Muscle layer of duodenum (tissue), 2 donors: ENCODE data around the gene TAMALIN.

ENCODE experiments used
- H3K27ac ChIP-seq: one replicate; pipeline ENCODE4 v1.7.0; 2013; ENCODE audit warnings: mild to moderate bottlenecking, low read length
- H3K27me3 ChIP-seq: one replicate; pipeline ENCODE4 v1.7.0; 2013; ENCODE audit warnings: low read depth, mild to moderate bottlenecking, control low read depth, low read length
- H3K36me3 ChIP-seq, 2 donors: one replicate each; pipeline ENCODE4 v1.7.0; 2013; ENCODE audit warnings: low read length in 2 of 2, control low read depth in 1 of 2, mild to moderate bottlenecking in 1 of 2; ENCODE audit not compliant: insufficient read depth in 2 of 2, control insufficient read depth in 1 of 2
- H3K4me1 ChIP-seq, 2 donors: one replicate each; pipeline ENCODE4 v1.7.0; 2013; ENCODE audit warnings: low read length in 2 of 2, mild to moderate bottlenecking in 2 of 2, control low read depth in 1 of 2, moderate library complexity in 1 of 2; ENCODE audit not compliant: insufficient read depth in 2 of 2, control insufficient read depth in 1 of 2
- H3K4me3 ChIP-seq, 2 donors: one replicate each; pipeline ENCODE4 v1.7.0; 2013; ENCODE audit warnings: low read length in 2 of 2, low read depth in 1 of 2, mild to moderate bottlenecking in 1 of 2
- H3K9me3 ChIP-seq, 2 donors: one replicate each; pipeline ENCODE4 v1.7.0; 2013; ENCODE audit warnings: low read length in 2 of 2, control low read depth in 1 of 2, mild to moderate bottlenecking in 1 of 2; ENCODE audit not compliant: control insufficient read depth in 1 of 2
- donor health status: healthy.

The TAMALIN gene

DNA sequence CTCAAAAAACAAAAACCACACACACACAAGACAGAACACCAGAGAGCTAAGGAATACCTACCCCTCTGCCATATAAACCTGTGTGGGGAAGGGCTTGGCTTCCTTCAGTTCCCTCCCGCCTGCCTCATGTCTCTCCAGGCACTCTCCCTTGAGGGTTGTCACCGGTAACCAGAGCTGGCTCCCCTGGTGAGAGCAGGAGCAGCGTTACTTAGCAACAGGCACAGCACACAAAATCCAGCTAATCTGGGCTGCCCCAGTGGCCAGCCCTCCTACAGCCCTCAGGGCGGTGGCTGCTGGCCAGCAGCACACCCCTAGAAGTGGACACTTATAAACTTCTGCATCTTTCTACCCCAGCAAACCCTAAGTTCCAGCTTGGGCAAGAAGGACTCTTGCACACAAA is 22.9 kb downstream of the TAMALIN start:
- Histone ChIP-seq H3K9me3 (no peaks in the 10 kb centered on the region), H3K27ac (no peak overlapping the region), H3K4me3 (no peak overlapping the region), H3K4me1 (peaks cover 21 to 43% of the 10 kb centered on the region in 2 donors), H3K27me3 (no peaks in the 10 kb centered on the region), H3K36me3 (peaks cover 0 to 4% of the 10 kb centered on the region in 2 donors)

DNA sequence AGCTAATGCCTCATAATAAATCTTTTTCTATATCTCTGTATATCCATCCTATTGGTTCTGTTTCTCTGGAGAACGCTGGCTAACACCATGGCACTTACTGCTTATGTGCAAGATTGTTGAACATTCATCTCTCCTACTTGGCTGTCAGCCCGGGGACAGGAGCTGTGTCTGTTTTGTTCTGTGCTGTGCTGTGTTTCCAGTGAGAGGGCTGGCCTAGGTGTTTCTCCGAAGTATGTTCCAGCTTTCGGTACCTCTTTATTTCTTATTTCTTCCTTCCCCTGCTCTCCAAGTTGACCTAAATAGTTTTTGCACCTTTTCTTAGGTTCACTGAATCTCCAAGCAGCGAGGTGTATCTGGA is 25.7 kb downstream of the TAMALIN start:
- Histone ChIP-seq H3K27ac (peak overlapping the region; percentile 87), H3K4me1 (peaks cover 9 to 23% of the 10 kb centered on the region in 2 donors), H3K36me3 (peaks cover 0 to 4% of the 10 kb centered on the region in 2 donors), H3K27me3 (no peaks in the 10 kb centered on the region), H3K4me3 (peak overlapping the region; percentile 39 to 43), H3K9me3 (no peaks in the 10 kb centered on the region)

DNA sequence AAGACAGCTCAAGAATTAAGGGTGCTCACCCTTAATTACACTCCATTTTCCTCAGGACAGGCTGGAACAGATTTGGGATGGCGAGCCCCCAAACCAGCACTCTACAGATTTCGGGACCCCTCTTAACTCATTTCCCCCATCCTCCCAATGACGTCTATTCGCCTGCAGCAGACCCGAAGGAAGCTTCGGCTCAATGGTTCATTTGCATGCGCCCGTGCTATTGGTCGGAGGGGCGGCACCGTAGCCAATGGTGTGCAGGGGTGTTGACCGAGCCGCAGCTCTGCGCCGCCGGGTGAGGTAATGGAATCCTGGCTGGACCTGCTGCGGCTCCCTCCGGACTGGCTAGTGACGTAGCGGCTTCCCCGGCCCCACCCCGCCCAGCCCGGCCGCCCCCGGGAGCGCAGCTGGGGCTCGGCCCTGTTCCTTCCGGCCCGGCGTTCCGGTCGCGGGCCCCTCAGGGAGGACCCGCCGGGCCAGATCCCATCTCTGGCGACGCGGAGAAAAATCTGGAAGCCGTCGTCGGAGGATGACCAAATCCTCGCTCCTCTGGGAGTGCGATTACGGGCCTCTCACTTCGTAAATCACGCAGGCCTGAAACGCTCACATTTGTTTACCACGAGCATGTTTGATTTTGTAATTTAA is 26.2 kb downstream of the TAMALIN start:
- Histone ChIP-seq H3K36me3 (peaks cover 0 to 4% of the 10 kb centered on the region in 2 donors), H3K4me3 (peak overlapping the region; percentile 39 to 43), H3K9me3 (no peaks in the 10 kb centered on the region), H3K27me3 (no peaks in the 10 kb centered on the region), H3K4me1 (peaks cover 9 to 20% of the 10 kb centered on the region in 2 donors), H3K27ac (peak overlapping the region; percentile 95)

DNA sequence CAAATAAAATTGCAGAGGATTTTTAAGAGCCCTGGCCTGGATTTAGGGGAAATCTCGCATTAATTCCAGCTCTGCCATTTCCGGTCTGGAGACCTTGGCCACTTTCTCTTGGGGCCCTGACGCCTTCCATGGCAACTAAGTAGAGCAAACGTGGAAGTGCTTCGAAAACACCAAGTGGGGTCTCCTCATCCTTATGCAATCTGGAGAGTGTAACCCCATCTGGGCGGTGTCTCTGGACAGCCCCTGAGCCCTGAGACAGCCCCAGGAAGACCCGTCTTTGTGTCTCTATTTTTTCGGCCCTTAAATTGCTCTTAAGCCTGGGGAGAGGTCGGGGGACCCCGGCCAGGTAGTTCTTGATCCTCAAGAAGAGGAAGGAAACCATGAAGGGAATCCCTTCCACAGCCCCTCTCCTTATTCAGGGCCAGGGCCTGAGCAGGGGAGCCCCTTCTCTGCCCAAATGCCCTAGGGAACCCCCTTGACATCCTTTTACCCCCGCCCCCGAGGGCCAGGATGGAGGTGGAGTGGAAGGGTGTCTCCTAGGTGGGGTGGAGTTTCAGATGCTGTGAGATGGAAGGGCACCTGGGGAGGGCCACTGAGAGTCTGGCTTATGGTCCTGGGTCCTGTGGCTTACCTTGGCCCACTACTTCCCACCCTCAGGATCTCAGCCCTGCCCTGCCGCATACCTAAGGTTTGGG is 26.8 kb downstream of the TAMALIN start:
- Histone ChIP-seq H3K36me3 (peaks cover 0 to 4% of the 10 kb centered on the region in 2 donors), H3K4me1 (peaks cover 9 to 20% of the 10 kb centered on the region in 2 donors), H3K27me3 (no peaks in the 10 kb centered on the region), H3K4me3 (peak overlapping the region; percentile 26 to 39), H3K9me3 (no peaks in the 10 kb centered on the region), H3K27ac (peak overlapping the region; percentile 95)

DNA sequence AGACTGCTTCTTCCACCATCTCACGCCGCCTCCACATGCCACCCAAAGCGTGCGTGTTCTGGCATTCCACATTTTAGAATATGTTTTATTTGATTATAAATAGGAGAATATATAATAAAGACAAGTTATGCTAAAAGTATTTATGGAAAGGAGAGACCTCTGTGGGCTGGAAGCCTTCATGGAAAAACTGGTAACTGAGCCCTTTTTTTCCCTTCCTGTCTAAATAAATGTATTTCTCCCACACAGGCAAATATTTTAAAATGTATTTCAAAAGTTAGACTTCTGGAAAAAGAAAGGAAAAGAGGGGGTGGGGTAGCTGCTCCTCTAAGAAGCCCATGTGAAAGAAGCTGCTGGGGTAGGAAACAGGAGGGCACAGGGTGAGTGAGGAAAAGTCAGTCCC is 28.4 kb downstream of the TAMALIN start:
- Histone ChIP-seq H3K4me3 (no peak overlapping the region), H3K4me1 (peaks cover 9 to 16% of the 10 kb centered on the region in 2 donors), H3K9me3 (no peaks in the 10 kb centered on the region), H3K36me3 (peaks cover 0 to 4% of the 10 kb centered on the region in 2 donors), H3K27me3 (no peaks in the 10 kb centered on the region), H3K27ac (peak overlapping the region; percentile 5)

DNA sequence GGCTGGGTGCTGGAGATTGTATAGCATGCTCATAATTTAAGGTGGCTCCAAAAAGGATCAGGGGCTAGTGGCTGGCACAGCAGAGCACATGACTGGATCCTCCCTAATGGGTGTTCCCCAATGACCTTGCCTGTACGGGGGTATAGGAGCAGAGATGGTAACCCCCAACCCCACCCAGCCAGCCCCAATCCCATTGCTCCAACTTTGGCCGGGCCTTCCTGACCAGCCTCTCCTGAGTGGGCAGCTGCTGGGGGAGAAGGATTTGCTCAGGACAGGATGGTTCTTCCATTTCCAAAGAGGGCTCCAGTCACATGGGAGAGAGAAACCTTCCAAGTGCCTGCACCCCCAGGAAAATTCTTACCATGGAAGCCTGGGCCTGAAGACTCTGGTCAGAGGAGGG is 29.2 kb downstream of the TAMALIN start:
- Histone ChIP-seq H3K4me3 (peak overlapping the region in 1 of 2 donors; percentile 33), H3K9me3 (no peaks in the 10 kb centered on the region), H3K36me3 (peaks cover 0 to 4% of the 10 kb centered on the region in 2 donors), H3K27me3 (no peaks in the 10 kb centered on the region), H3K27ac (peak overlapping the region; percentile 75), H3K4me1 (peaks cover 9 to 16% of the 10 kb centered on the region in 2 donors)

DNA sequence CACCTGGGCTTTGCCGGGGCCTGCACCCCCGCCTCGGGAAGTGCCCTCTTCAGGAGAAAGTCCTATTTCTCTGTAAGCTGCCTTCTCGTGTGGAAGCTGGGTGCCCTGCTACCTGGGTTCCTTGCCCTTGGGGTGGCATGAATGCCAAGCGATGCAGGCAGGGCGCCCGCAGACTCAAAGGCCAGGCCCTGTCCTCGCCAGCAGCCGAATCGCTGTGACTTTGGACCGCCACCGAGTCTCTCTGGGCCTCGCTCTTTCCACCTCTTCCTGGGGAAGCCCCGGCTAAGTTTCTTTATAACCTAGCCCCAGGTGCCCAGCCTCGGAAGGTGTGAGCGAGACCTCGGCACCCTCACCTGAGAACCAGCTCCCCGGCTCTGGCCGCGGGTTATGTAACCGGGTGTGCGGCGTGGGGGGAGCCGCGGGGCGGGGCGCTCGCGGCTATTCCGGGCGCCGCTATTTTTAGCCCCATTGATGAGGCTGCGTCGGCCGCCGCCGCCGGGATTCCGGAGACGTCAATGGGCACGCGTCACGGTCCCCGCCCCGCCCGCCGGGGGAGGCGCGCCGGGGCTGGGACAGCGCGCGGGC is 29.9 kb downstream of the TAMALIN start:
- no peaks in the 10 kb centered on the region for H3K27me3 ChIP-seq
- H3K4me3 ChIP-seq, result peak overlapping the region; percentile 20 to 33
- H3K27ac ChIP-seq, result peak overlapping the region; percentile 75
- H3K36me3 ChIP-seq, result peaks cover 0 to 4% of the 10 kb centered on the region in 2 donors
- H3K9me3 ChIP-seq, result no peaks in the 10 kb centered on the region
- H3K4me1 ChIP-seq, result peaks cover 9 to 18% of the 10 kb centered on the region in 2 donors

DNA sequence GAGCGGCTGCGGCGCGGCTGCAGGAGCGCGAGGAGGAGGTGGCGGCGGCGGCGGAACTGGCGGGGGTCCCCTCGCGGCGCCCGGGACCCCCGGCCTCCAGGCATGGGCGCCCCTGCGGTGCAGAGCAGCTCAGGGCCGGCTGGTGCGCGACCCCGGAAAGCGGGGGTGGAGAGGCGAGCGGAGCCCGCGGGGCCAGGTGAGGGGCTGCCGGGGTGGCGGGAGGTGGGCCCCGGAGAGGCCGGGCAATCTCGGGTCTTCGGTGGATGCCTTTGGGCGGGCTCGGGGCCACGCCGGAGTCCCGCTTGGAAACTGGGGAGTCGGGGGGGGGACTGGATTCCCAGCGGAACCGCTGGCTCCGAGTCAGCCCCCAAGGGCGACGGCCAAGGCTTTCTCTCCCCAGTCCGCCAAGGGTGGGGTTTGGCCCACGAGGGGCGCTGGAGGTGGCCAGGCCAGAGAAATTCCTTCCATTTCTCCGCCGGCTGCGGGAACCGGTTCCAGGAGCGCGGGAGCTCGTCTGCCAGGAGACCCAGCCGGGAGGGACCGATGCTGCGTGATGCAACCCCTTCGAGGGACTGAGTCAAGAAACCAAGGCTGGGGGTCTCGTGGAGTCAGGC is 30.6 kb downstream of the TAMALIN start:
- H3K4me3 ChIP-seq, result peak overlapping the region; percentile 49 to 52
- peaks cover 6 to 20% of the 10 kb centered on the region in 2 donors for H3K4me1 ChIP-seq
- H3K27me3 ChIP-seq, result no peaks in the 10 kb centered on the region
- no peaks in the 10 kb centered on the region for H3K9me3 ChIP-seq
- peaks cover 0 to 3% of the 10 kb centered on the region in 2 donors for H3K36me3 ChIP-seq
- H3K27ac ChIP-seq, result no peak overlapping the region

DNA sequence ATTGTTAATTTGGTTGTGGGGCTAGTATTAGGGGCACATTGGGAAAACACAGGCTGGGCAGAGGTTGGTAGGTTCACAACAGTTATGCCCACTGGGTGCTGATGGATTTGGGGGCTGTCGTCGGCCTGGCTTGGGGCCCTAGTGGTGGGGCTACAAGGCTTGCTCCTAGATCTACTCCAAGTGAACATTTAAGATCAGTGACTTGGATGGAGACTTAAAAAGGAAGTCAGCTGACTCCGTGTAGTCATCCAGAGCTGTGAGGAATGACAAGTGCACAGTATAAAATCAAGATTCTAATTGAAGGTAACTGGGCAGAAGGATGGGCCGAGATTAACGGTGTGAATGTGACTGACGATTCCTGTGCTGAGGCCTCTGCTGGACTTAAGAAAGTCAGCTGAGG is 31.7 kb downstream of the TAMALIN start:
- Histone ChIP-seq H3K9me3 (no peaks in the 10 kb centered on the region), H3K27ac (no peak overlapping the region), H3K36me3 (no peaks in the 10 kb centered on the region), H3K4me1 (peaks cover 3 to 22% of the 10 kb centered on the region in 2 donors), H3K27me3 (no peaks in the 10 kb centered on the region), H3K4me3 (peak overlapping the region in 1 of 2 donors; percentile 31)

DNA sequence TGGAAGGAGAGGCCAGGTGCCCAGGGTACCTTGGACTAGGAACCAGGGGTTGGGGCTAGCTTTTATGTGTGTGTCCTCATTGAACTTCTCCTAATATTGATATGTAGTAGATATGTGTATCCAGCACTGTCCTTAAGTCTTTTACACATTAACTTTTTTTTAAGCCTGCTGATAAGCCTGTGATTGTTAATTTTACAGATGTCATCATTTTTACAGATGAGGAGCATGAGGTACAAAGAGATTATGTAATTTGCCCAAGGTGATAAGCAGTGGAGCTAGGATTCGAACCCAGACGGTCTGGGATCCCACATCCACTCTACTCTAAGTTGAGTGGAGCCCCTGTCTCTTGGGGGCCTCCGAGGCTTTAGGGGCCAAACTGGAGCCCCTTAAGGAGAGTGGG is 34.3 kb downstream of the TAMALIN start:
- Histone ChIP-seq H3K4me1 (peaks cover 8 to 33% of the 10 kb centered on the region in 2 donors), H3K36me3 (peaks cover 0 to 7% of the 10 kb centered on the region in 2 donors), H3K9me3 (no peaks in the 10 kb centered on the region), H3K27me3 (no peaks in the 10 kb centered on the region), H3K4me3 (no peak overlapping the region), H3K27ac (no peak overlapping the region)

DNA sequence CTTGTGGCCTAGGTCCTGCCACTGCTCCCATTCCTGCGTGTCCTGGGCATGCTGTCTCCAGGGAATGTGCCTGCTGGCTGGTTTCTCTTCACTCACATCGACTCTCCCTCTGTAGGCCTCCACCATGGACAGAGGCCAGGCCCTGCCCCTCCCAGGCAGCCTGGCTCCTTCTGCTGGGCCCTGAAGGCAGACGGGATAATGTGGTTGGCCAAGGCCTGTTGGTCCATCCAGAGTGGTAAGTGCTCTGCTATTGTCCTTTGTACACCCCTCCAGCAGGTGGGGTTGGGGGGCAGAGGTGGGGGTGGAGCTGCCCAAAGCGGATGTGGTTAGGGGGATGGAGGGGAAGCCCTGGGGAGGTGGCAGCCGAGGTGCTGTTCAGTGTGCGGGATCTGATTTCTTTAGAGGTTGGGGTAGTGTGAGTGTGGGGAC is 35.0 kb downstream of the TAMALIN start:
- Histone ChIP-seq H3K27me3 (no peaks in the 10 kb centered on the region), H3K36me3 (peaks cover 0 to 7% of the 10 kb centered on the region in 2 donors), H3K4me1 (peaks cover 13 to 30% of the 10 kb centered on the region in 2 donors), H3K4me3 (no peak overlapping the region), H3K9me3 (no peaks in the 10 kb centered on the region), H3K27ac (no peak overlapping the region)
